HEK293 (cell line): ENCODE measurements around the gene UROC1.

Source experiments
- CTCF ChIA-PET: fragments of 350-600 bp; formaldehyde crosslinking; extraction: SDS; loops from one replicate; lab custom pipeline; 2021; ENCODE audit warnings: antibody characterized with exemption; lab: Yijun Ruan, JAX
- POLR2A ChIA-PET: fragments of 300-600 bp; formaldehyde crosslinking; extraction: SDS; loops from one replicate; lab custom pipeline; 2020; ENCODE audit warnings: antibody characterized with exemption, inconsistent platforms; lab: Yijun Ruan, JAX
- H3K27ac ChIP-seq: fragments of 200-500 bp; sonication (Bioruptor generic); 2 replicates; pipeline ENCODE4 v1.5.1; 2014; ENCODE audit warnings: low read depth, low read length, control low read depth, inconsistent platforms; ENCODE audit errors: extremely low read depth
- H3K36me3 ChIP-seq, 2 experiments: fragments of 200-500 bp in 1 of 2; sonication (Bioruptor generic) in 1 of 2; 1 replicate in 1 of 2; 2 replicates in 1 of 2; pipeline ENCODE4 v1.5.1; 2014 to 2017; ENCODE audit warnings: inconsistent platforms in 2 of 2, low read length in 2 of 2; ENCODE audit not compliant: control insufficient read depth in 2 of 2, insufficient read depth in 1 of 2
- H3K4me1 ChIP-seq: fragments of 200-500 bp; sonication (Bioruptor generic); 2 replicates; pipeline ENCODE4 v1.5.1; 2014; ENCODE audit warnings: mild to moderate bottlenecking, low read length, inconsistent platforms; ENCODE audit not compliant: control insufficient read depth, insufficient read depth
- H3K4me3 ChIP-seq: 2 replicates; pipeline ENCODE4 v1.5.1; 2011; ENCODE audit warnings: low read depth, mild to moderate bottlenecking, control low read depth, low read length, moderate library complexity
- H3K9me3 ChIP-seq: fragments of 200-500 bp; sonication (Bioruptor generic); 2 replicates; pipeline ENCODE4 v1.5.1; 2014; ENCODE audit warnings: low read depth, low read length, inconsistent platforms; ENCODE audit not compliant: control insufficient read depth, insufficient read depth
- KLF10 ChIP-seq: fragments of 450-650 bp; IDR thresholded peaks from 2 replicates; pipeline ENCODE4 v1.5.1; 2018; ENCODE audit warnings: missing biosample characterization, mild to moderate bottlenecking, missing genetic modification characterization
- KLF16 ChIP-seq: fragments of 450-650 bp; formaldehyde crosslinking; IDR thresholded peaks from 2 replicates; pipeline ENCODE4 v1.5.1; 2017; ENCODE audit warnings: missing biosample characterization, missing genetic modification characterization
- MYNN ChIP-seq: fragments of 450-650 bp; formaldehyde crosslinking; IDR thresholded peaks from 2 replicates; pipeline ENCODE4 v1.5.1; 2016; ENCODE audit warnings: missing biosample characterization, missing genetic modification characterization, borderline replicate concordance
- ZFHX2 ChIP-seq: fragments of 450-650 bp; formaldehyde crosslinking; conservative IDR thresholded peaks from 2 replicates; pipeline ENCODE4 v1.5.1; 2016; ENCODE audit warnings: missing biosample characterization, missing genetic modification characterization
- ZNF114 ChIP-seq: fragments of 450-650 bp; formaldehyde crosslinking; IDR thresholded peaks from 2 replicates; pipeline ENCODE4 v1.5.0; 2017; ENCODE audit warnings: missing biosample characterization, missing genetic modification characterization
- ZNF174 ChIP-seq: fragments of 450-650 bp; formaldehyde crosslinking; IDR thresholded peaks from 2 replicates; pipeline ENCODE4 v1.5.0; 2017; ENCODE audit warnings: missing biosample characterization, mild to moderate bottlenecking, missing genetic modification characterization
- ZNF274 ChIP-seq, 2 experiments: fragments of 200-500 bp in 1 of 2; fragments of 450-650 bp in 1 of 2; sonication (Bioruptor generic) in 1 of 2; formaldehyde crosslinking in 1 of 2; IDR thresholded peaks; 2 replicates each; pipeline versions ENCODE4 v1.5.1 to v1.6.1; 2014 to 2016; ENCODE audit warnings: borderline replicate concordance in 1 of 2, inconsistent platforms in 1 of 2, low read length in 1 of 2, missing biosample characterization in 1 of 2, missing genetic modification characterization in 1 of 2
- ZNF391 ChIP-seq: fragments of 450-650 bp; formaldehyde crosslinking; IDR thresholded peaks from 2 replicates; pipeline ENCODE4 v1.5.1; 2016; ENCODE audit warnings: low read depth, missing biosample characterization, missing genetic modification characterization, borderline replicate concordance
- ZNF549 ChIP-seq: fragments of 450-650 bp; IDR thresholded peaks from 2 replicates; pipeline ENCODE4 v1.5.1; 2018; ENCODE audit warnings: missing biosample characterization, missing genetic modification characterization, mild to moderate bottlenecking, inconsistent platforms, moderate library complexity
- ZNF610 ChIP-seq: fragments of 450-650 bp; formaldehyde crosslinking; IDR thresholded peaks from 2 replicates; pipeline ENCODE4 v1.5.1; 2016; ENCODE audit warnings: missing biosample characterization, missing genetic modification characterization, borderline replicate concordance
- ZNF639 ChIP-seq: fragments of 450-650 bp; formaldehyde crosslinking; IDR thresholded peaks from 2 replicates; pipeline ENCODE4 v1.5.1; 2016; ENCODE audit warnings: missing biosample characterization, missing genetic modification characterization
- TF ChIP-seq, protein P1 (sequence below): fragments of 450-650 bp; formaldehyde crosslinking; IDR thresholded peaks from 2 replicates; pipeline ENCODE4 v1.5.1; 2017; ENCODE audit warnings: missing biosample characterization, missing genetic modification characterization
- TF ChIP-seq, protein P2 (sequence below): fragments of 450-650 bp; formaldehyde crosslinking; IDR thresholded peaks from 2 replicates; pipeline ENCODE4 v1.5.1; 2016; ENCODE audit warnings: missing biosample characterization, missing genetic modification characterization
- TF ChIP-seq, protein P3 (sequence below): fragments of 450-650 bp; formaldehyde crosslinking; IDR thresholded peaks from 2 replicates; pipeline ENCODE4 v1.5.1; 2016; ENCODE audit warnings: missing biosample characterization, missing genetic modification characterization, borderline replicate concordance

The UROC1 gene

GRCh38 chr3:126436826-126437717, 80.5 kb downstream of the UROC1 start:
- H3K4me3 ChIP-seq, result no peak overlapping the region
- no peak overlapping the region for H3K27ac ChIP-seq
- H3K36me3 ChIP-seq, result peaks cover 0 to 77% of the 10 kb centered on the region in 2 experiments; a peak in 1 of 3 replicates
- H3K9me3 ChIP-seq, result no peaks in the 10 kb centered on the region
- TF ChIP-seq ZNF174 (tag by site-specific recombination), result no peak
- TF ChIP-seq ZNF639 (tag by site-specific recombination), result no peak
- TF ChIP-seq, protein P1, sequence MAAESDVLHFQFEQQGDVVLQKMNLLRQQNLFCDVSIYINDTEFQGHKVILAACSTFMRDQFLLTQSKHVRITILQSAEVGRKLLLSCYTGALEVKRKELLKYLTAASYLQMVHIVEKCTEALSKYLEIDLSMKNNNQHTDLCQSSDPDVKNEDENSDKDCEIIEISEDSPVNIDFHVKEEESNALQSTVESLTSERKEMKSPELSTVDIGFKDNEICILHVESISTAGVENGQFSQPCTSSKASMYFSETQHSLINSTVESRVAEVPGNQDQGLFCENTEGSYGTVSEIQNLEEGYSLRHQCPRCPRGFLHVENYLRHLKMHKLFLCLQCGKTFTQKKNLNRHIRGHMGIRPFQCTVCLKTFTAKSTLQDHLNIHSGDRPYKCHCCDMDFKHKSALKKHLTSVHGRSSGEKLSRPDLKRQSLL, result no peak
- no peak for TF ChIP-seq ZNF610
- TF ChIP-seq ZNF114 (tag by site-specific recombination), result no peak
- TF ChIP-seq ZNF274 (IDR thresholded peaks at IDR 0.05; ENCODE audit: low read length), result no peak
- TF ChIP-seq ZNF274 (tag by site-specific recombination; IDR thresholded peaks at IDR 0.05; ENCODE audit: borderline replicate concordance), result no peak
- TF ChIP-seq ZFHX2 (tag by site-specific recombination), result no peak
- TF ChIP-seq, protein P2, sequence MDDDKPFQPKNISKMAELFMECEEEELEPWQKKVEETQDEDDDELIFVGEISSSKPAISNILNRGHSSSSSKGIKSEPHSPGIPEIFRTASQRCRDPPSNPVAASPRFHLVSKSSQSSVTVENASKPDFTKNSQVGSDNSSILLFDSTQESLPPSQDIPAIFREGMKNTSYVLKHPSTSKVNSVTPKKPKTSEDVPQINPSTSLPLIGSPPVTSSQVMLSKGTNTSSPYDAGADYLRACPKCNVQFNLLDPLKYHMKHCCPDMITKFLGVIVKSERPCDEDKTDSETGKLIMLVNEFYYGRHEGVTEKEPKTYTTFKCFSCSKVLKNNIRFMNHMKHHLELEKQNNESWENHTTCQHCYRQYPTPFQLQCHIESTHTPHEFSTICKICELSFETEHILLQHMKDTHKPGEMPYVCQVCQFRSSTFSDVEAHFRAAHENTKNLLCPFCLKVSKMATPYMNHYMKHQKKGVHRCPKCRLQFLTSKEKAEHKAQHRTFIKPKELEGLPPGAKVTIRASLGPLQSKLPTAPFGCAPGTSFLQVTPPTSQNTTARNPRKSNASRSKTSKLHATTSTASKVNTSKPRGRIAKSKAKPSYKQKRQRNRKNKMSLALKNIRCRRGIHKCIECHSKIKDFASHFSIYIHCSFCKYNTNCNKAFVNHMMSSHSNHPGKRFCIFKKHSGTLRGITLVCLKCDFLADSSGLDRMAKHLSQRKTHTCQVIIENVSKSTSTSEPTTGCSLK (tag by site-specific recombination), result no peak
- no peak for TF ChIP-seq ZNF549 (tag by site-specific recombination)
- no peak for TF ChIP-seq KLF10 (tag by site-specific recombination)
- TF ChIP-seq ZNF391 (tag by site-specific recombination), result no peak
- TF ChIP-seq, protein P3, sequence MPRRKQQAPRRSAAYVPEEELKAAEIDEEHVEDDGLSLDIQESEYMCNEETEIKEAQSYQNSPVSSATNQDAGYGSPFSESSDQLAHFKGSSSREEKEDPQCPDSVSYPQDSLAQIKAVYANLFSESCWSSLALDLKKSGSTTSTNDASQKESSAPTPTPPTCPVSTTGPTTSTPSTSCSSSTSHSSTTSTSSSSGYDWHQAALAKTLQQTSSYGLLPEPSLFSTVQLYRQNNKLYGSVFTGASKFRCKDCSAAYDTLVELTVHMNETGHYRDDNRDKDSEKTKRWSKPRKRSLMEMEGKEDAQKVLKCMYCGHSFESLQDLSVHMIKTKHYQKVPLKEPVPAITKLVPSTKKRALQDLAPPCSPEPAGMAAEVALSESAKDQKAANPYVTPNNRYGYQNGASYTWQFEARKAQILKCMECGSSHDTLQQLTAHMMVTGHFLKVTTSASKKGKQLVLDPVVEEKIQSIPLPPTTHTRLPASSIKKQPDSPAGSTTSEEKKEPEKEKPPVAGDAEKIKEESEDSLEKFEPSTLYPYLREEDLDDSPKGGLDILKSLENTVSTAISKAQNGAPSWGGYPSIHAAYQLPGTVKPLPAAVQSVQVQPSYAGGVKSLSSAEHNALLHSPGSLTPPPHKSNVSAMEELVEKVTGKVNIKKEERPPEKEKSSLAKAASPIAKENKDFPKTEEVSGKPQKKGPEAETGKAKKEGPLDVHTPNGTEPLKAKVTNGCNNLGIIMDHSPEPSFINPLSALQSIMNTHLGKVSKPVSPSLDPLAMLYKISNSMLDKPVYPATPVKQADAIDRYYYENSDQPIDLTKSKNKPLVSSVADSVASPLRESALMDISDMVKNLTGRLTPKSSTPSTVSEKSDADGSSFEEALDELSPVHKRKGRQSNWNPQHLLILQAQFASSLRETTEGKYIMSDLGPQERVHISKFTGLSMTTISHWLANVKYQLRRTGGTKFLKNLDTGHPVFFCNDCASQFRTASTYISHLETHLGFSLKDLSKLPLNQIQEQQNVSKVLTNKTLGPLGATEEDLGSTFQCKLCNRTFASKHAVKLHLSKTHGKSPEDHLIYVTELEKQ (tag by site-specific recombination), result no peak
- TF ChIP-seq MYNN (tag by site-specific recombination), result no peak
- no peak for TF ChIP-seq KLF16 (tag by site-specific recombination)
- TF ChIP-seq, all 188 proteins: peak for 0
- ChIA-PET CTCF (no interaction called here), POLR2A (no interaction called here)
- no peaks in the 10 kb centered on the region for H3K4me1 ChIP-seq
